ENCODE data around the gene ESPN. TPM values are rescaled to one million over a fixed set of nuclear protein-coding genes. Genes with fewer than 3 reads are reported as not detected.

The ESPN gene
- total RNA-seq, 1 donor from 2014 or later = 1.6 TPM

DNA sequence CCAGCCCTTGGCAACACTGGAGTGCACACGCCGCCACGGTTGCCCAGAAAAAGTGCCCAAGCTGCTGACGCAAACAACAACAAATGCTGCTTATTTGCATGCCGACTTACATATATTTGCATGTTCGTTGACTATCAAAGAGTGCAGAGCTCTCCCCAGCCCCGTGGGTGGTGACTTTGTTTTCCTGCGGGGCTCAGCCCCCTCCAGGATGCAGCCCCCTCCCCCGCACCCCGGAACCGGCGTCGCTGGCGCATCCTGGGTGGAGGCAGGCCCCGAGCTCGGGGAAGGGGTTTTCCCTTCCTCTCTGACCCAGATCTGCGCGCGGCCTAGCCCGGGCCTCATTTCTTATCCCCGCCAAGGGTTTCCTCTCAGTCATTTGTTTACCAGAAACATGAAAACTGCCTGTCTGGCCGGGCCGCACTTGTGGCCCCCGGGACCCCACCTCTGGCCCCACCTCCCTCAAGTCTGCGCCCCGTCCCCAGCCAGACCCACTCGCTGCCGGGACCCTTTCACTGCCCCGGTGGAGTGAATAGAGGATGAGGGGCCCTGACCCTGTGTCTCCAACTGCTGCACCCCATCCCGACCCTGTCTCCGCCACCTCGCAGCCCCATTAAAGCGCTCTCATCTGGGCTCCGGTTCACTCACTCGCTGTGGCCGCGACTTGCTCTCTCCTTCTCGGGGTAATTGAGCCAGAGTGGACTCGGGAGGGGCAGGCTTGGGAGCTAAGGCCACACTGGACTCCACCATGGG is 35.9 kb downstream of the ESPN start:
- Mint-ChIP-seq H3K9me3 (no peaks in the 10 kb centered on the region), H3K27me3 (ENCODE audit: low read depth) (no peaks in the 10 kb centered on the region), H3K36me3 (peaks cover 12% of the 10 kb centered on the region), H3K4me3 (peak overlapping the region; percentile 43), H3K27ac (no peak overlapping the region), H3K4me1 (peaks cover 14% of the 10 kb centered on the region)
- TF ChIP-seq, protein P1, sequence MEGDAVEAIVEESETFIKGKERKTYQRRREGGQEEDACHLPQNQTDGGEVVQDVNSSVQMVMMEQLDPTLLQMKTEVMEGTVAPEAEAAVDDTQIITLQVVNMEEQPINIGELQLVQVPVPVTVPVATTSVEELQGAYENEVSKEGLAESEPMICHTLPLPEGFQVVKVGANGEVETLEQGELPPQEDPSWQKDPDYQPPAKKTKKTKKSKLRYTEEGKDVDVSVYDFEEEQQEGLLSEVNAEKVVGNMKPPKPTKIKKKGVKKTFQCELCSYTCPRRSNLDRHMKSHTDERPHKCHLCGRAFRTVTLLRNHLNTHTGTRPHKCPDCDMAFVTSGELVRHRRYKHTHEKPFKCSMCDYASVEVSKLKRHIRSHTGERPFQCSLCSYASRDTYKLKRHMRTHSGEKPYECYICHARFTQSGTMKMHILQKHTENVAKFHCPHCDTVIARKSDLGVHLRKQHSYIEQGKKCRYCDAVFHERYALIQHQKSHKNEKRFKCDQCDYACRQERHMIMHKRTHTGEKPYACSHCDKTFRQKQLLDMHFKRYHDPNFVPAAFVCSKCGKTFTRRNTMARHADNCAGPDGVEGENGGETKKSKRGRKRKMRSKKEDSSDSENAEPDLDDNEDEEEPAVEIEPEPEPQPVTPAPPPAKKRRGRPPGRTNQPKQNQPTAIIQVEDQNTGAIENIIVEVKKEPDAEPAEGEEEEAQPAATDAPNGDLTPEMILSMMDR (IDR thresholded peaks at IDR 0.05; ENCODE audit: unreplicated experiment) = no peak
- DNase-seq (ENCODE audit: low spot score in 2 of 2, unreplicated experiment in 2 of 2) = no peak

DNA sequence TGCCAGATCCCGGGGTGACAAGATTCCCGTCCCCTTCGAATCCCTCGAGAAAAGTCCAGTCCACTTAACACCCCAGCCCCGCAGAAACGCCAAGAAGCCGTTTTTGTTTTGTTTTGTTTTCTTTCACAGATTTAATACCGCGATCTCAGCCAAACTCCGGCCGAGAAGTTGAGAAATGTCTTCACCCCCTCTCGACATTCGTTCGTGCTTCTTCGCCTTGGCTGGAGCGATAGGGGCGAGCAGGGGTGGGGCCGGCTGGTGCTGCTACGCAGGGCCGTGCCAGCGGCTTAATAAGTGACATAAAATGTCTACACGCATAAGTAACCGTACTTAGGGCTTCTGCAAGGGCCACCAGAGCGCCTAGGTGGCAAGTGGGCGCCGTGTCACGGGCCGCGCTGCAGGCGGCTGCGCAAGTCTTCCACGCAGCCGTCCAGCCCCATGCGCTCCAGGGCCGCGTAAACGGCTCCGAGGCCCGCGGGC is 36.5 kb downstream of the ESPN start:
- peaks cover 12% of the 10 kb centered on the region for H3K36me3 Mint-ChIP-seq
- H3K27me3 Mint-ChIP-seq (ENCODE audit: low read depth) = no peaks in the 10 kb centered on the region
- H3K9me3 Mint-ChIP-seq = no peaks in the 10 kb centered on the region
- H3K4me1 Mint-ChIP-seq = peaks cover 14% of the 10 kb centered on the region
- TF ChIP-seq, protein P1 (IDR thresholded peaks at IDR 0.05; ENCODE audit: unreplicated experiment) = no peak
- DNase-seq (ENCODE audit: low spot score in 2 of 2, unreplicated experiment in 2 of 2) = no peak
- no peak overlapping the region for H3K27ac Mint-ChIP-seq
- no peak overlapping the region for H3K4me3 Mint-ChIP-seq

DNA sequence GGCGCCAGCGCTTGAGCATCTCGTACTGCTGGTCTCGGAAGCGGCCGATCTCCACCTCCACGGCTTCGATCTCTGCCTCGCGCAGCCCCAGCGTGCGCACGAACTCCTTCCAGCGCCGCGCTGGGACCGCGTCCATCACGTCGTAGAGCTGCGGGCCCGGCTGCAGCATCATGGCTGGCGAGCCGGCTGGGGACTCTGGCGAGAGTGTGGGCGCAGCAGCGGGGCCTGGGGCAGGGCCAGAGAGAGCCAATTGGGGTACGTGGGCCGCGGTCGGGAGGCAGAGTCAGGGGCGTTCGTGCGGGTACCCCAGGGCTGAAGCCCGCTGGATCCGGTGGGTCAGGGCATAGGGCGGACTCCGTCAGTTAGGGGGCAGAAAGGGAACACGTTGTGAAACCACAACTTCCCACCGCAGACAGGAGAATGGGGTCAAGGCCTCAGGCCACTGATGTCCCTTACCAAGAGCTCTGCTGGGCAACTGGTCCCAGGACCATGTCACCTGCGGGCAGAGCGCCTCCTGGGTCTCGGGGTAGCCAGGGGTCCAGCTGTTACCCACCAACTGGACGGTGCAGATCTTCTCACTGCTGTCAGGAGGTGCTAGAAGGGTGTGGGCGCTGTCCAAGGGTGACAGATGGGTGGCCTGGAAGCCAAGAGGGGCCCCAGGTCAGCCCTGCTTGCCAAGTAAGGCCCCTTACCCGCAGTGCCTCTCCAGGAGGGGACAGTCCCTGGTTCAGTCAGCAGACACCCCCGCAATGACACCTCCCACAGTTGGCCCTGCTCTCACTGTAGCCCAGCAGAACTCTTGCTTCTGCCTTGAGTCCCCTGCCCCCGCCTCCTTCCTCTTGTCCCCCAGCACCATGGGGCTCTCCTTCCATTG is 37.2 kb downstream of the ESPN start:
- Mint-ChIP-seq H3K27me3 (ENCODE audit: low read depth) (peaks cover 4% of the 10 kb centered on the region), H3K27ac (no peak overlapping the region), H3K4me1 (peaks cover 14% of the 10 kb centered on the region), H3K36me3 (peaks cover 12% of the 10 kb centered on the region), H3K9me3 (no peaks in the 10 kb centered on the region), H3K4me3 (no peak overlapping the region)
- no peak for DNase-seq (ENCODE audit: low spot score in 2 of 2, unreplicated experiment in 2 of 2)
- TF ChIP-seq, protein P1 (IDR thresholded peaks at IDR 0.05; ENCODE audit: unreplicated experiment) = no peak

DNA sequence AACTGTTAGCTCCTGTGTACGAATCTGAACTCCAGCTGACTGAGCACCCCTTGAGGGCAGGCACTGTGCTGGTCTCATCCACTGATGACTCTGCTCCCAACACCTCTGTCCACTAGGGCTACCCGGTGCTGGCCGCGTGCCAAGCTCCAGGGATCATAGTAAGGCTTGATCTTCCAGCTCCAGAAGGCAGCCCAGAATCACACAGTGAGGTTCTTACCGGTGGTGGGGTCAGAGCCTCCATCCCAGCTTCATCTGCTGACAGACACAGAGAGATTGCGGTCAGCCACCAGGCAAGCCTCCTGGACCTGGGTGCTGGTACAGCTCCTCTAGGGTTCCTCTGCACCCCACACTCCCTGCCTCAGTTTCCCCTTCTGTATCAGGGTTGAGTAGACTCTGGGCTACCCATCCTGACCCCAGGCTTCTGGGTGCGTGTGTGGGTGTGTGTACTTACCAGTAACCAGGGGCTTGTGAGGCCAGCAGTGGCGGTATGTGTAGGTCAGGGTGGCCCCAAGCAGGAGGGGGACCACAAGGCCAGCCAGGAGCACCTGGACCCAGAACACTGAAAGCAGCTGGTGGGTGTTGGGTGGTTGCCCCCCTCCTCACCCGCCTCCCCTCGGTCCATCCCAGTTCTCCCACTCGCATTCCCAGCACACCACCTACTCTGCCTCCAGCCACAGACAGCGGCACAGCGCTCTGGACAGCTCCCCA is 38.0 kb downstream of the ESPN start:
- Mint-ChIP-seq H3K36me3 (peaks cover 14% of the 10 kb centered on the region), H3K27ac (no peak overlapping the region), H3K4me1 (peaks cover 9% of the 10 kb centered on the region), H3K27me3 (ENCODE audit: low read depth) (peaks cover 4% of the 10 kb centered on the region), H3K9me3 (no peaks in the 10 kb centered on the region), H3K4me3 (no peak overlapping the region)
- DNase-seq (ENCODE audit: low spot score in 2 of 2, unreplicated experiment in 2 of 2) = no peak
- TF ChIP-seq, protein P1 (IDR thresholded peaks at IDR 0.05; ENCODE audit: unreplicated experiment) = no peak

DNA sequence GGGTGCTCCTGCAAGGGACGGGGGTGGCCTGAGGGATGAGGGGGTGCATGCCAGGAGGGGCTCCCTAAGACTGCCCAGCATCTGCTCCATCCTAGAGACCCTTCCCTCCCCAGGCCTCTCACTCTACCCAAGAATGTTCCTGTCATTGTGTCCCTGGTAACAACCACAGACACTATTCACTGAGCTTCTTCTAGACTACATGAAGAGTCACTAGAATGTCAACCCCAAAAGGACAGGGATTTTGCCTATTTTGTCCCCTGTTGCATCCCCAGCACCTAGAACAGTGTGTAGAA is 38.5 kb downstream of the ESPN start:
- Mint-ChIP-seq H3K9me3 (no peaks in the 10 kb centered on the region), H3K4me3 (no peak overlapping the region), H3K27ac (no peak overlapping the region), H3K27me3 (ENCODE audit: low read depth) (peaks cover 4% of the 10 kb centered on the region), H3K36me3 (peaks cover 15% of the 10 kb centered on the region), H3K4me1 (peaks cover 9% of the 10 kb centered on the region)
- DNase-seq (ENCODE audit: low spot score in 2 of 2, unreplicated experiment in 2 of 2) = no peak
- TF ChIP-seq, protein P1 (IDR thresholded peaks at IDR 0.05; ENCODE audit: unreplicated experiment) = no peak

Data from mesothelial cell of epicardium (in vitro differentiated cells).